Thyroid gland (tissue), 4 donors: ENCODE measurements around the gene NT5DC2.

Source experiments
- POLR2A ChIP-seq, 2 donors: fragments of 450-650 bp; IDR thresholded peaks; one replicate each; pipeline ENCODE4 v1.6.1; 2017; ENCODE audit warnings: antibody characterized with exemption in 2 of 2, mild to moderate bottlenecking in 2 of 2, moderate library complexity in 1 of 2
- TF ChIP-seq, protein P1 (sequence below), 6 experiments: fragments of 200-600 bp in 3 of 6; fragments of 450-650 bp in 3 of 6; sonication (generic) in 3 of 6; IDR thresholded peaks; one replicate each; pipeline ENCODE4 v1.5.1; 2016 to 2019; ENCODE audit warnings: antibody characterized with exemption in 6 of 6, mild to moderate bottlenecking in 2 of 6, inconsistent platforms in 1 of 6, moderate library complexity in 1 of 6

DNA sequence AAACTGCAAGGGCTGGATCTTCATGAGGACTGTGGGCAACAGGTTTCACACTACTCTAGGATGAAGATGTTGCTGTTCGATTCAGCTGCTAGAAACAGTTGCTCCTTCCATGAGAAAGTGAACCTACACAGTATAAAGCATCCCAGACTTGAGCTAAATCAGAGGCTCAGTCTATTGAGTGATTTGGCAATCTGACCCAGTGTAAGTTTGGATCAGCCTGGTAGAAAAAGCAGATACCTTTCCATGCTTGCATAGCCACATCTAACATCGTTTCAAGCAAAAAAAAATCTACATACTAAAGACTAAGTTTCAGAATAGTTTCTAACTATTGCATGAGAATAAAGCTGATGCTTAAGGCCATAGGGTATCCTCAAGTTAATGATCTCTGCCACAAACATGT is 7.4 kb upstream of the NT5DC2 start:
- TF ChIP-seq, protein P1, sequence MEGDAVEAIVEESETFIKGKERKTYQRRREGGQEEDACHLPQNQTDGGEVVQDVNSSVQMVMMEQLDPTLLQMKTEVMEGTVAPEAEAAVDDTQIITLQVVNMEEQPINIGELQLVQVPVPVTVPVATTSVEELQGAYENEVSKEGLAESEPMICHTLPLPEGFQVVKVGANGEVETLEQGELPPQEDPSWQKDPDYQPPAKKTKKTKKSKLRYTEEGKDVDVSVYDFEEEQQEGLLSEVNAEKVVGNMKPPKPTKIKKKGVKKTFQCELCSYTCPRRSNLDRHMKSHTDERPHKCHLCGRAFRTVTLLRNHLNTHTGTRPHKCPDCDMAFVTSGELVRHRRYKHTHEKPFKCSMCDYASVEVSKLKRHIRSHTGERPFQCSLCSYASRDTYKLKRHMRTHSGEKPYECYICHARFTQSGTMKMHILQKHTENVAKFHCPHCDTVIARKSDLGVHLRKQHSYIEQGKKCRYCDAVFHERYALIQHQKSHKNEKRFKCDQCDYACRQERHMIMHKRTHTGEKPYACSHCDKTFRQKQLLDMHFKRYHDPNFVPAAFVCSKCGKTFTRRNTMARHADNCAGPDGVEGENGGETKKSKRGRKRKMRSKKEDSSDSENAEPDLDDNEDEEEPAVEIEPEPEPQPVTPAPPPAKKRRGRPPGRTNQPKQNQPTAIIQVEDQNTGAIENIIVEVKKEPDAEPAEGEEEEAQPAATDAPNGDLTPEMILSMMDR (IDR thresholded peaks at IDR 0.05): no peak
- TF ChIP-seq POLR2A (IDR thresholded peaks at IDR 0.05): no peak
